Occipital lobe (tissue), 2 donors: ENCODE measurements around the gene RAD51B. TPM values are rescaled to one million over a fixed set of nuclear protein-coding genes. Genes with fewer than 3 reads are reported as not detected.

Experiments used
- DNase-seq: peaks from one replicate; lab custom pipeline; 2025; lab: John Stamatoyannopoulos, UW
- total RNA-seq: library from RNA; depleted of rRNA; stranded (reverse); fragments of >200 nt; gene quantifications from one replicate; pipeline ENCODE4 v1.2.3, GENCODE V29; 2014

Gene RAD51B
- total RNA-seq, 1 donor from 2014 or later, result 9.8 TPM

- peak; percentile 6 for DNase-seq
These were observed 656.9 kb downstream of the RAD51B start for GRCh38 chr14:68476212-68477109.

- DNase-seq, result no peak
These were observed 657.5 kb downstream of the RAD51B start for GRCh38 chr14:68477110-68477455.

GRCh38 chr14:68477461-68478085, 658.0 kb downstream of the RAD51B start:
- DNase-seq, result no peak

- DNase-seq, result no peak
These were observed 659.7 kb downstream of the RAD51B start for GRCh38 chr14:68479247-68479646.

DNA sequence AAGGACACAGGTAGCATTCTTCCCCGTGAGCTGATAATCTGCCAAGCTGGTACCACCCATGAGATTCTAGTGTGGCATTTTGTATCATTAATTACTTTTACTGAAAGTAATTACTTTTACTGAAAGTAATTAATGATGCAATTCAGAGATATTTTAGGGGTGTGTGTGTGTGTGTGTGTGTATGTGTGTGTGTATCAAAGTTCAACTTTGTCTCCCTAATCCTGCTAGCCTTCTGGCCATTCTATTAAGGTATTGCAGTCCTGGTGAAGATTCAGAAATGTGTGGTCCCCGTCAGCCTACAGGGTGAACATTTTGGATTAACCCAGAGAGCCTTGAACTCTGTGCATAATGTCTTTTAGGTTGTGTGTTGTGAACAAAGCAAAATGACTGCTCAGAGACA, 662.4 kb downstream of the RAD51B start:
- DNase-seq, result no peak

GRCh38 chr14:68482772-68483395, 663.3 kb downstream of the RAD51B start:
- DNase-seq, result no peak

DNA sequence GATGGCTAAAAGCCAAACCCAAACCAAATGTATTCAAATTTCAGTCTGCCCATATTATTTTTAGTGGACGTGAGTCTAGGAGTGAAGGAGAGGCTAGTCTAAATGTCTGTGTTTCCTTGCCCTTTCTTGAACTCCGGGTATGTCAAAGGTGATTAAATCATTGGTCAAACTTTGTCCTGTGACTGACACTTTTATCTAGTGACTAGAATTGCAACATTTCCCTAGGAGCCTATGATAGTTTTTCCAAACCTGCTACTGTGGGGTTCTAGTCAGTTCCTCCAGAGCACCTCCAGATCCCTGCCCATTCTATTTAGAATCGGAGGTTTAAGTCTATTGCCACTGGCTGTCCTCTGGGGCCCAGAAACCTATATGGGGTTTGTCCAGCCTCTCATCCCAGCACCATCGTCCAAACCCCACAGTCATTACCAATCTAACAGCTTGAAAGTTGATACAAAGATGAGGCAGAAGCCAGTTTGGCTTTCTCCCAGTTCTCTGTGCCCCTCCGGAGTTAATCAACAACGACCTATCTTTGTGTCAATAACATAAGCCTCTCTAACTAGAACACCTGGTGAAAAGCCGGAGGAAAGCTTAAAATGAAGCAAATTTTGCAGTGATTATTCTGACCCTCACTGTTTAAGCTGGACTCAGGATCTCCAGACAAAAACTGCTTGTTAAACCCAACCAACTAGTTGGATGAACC, 666.6 kb downstream of the RAD51B start:
- DNase-seq, result no peak

DNA sequence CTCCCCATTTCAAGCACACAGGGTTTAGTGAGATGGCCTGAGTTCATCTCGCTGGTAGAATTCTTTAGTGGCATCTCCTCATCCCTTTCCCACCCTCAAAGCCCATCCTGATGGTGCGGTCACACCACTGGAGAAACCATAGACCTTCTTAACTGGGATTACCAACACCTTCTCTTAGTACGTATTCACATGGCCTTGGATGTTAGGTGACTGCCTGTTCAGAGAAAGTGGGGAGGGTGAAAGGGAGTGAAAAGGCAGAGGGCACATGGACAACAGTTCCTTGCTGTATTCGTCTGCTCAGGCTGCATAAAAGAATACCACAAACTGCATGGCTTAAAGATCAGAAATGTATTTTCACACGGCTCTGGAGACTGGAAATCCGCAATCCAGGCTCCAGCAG, 667.2 kb downstream of the RAD51B start:
- DNase-seq, result no peak

DNA sequence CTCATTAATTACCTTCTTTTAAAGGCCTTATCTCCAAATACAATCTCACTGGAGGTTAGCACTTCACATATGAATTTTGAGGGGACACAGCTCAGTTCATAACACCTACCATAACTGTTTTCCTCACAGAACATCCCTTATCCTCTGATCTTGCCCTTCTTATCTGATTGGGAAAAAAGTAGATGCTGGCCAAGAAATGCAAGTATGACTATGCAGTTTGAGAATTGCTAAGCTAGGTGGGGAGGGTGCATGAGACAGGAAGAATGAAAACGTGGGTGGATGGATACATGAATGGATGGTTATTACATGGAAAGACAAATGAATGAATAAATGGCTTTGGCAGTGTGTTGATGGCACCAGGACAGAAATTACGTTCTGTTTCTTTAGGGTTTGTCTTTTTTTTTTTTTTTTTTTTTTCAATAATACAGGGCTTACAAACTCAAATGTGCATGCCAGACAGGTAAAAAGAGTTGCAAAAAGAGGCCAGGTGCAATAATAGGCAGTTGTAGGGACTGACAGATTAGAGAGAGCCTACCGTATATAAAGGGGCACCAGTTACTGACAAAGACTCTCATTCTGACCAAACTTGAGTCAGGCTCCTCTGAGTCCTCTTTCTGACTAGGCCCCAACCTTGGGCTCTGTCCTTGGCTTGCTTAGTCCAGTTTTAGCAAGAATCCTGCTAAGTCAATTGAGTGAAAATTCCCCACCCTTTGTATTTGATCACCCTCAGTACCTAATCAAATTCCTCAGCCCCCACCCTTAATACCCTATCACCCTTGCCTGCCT, 668.4 kb downstream of the RAD51B start:
- DNase-seq, result no peak

DNA sequence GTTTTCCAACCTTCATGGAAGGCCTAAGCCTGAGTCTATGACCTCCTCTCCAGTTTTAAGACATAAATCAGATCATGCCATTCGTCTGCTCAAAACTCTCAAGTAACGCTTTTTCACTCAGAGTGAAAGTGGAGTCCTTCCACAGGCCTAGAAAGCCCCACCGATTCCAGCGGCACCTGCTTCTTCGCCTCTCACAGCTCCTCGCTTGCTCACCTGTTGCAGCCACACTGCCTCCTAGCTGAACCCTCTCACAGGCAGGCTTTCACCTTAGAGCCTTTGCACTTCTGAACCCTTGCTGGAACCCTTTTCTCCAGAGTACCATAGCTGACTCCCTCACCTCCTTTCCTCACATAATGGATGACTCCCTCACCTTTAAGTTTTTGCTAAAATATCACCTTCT, 672.2 kb downstream of the RAD51B start:
- DNase-seq, result no peak

DNA sequence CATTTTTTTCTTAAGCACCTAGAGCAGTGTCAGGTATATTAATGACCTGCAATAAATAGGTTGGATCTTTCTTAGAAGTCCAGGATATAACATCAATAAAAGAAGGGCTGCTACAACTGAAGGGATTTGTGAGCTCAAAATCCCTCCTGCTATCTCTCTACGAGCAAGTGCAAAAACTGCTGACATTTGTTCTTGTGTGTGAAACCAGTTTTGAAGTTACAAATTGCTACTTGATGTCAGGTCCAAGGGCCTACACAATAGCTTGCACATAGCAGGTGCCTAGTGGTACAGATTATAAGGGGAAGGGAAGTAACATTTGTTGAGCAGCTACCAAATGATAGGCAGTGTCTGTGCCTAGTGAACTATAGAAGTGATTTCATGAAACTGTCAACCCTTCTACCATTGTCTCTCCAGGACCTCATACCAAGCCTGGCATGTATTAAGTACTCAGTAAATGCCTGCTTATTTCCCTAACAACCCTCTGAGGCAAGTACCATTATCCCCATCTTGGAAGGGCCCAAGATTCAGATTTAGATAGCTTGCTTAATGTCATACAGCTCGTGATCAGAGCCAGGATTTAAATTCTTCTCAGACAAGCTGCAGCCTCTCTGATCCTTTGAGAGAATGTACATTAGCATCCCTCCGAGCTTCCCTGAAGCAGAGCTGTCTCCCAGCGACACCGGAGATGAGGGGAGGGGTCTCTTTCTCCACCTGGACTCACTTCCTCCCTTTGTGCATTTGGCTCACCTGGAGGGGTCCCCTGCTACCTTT, 673.0 kb downstream of the RAD51B start:
- no peak for DNase-seq

- DNase-seq, result no peak
These were observed 673.8 kb downstream of the RAD51B start for GRCh38 chr14:68493152-68493911.

GRCh38 chr14:68495101-68496039, 675.8 kb downstream of the RAD51B start:
- no peak for DNase-seq

- no peak for DNase-seq
These were observed 677.4 kb downstream of the RAD51B start for GRCh38 chr14:68497011-68497410.

DNA sequence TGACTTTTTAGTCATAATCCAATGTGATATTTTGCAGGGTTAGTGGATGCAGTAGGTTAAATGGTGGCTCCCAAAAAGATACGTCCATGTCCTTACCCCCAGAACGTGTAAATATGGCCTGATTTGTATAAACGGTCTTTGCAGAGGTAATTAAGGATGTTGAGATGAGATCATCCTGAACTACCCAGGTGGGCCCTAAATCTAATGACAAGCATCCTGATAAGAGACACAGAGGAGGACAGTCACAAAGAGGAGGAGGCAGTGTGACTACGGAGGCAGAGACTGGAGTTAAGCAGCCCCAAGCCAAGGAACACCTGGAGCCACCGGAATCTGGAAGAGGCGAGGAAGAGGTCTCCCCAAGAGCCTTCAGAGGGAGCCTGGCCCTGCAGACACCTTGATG, 679.9 kb downstream of the RAD51B start:
- no peak for DNase-seq

DNA sequence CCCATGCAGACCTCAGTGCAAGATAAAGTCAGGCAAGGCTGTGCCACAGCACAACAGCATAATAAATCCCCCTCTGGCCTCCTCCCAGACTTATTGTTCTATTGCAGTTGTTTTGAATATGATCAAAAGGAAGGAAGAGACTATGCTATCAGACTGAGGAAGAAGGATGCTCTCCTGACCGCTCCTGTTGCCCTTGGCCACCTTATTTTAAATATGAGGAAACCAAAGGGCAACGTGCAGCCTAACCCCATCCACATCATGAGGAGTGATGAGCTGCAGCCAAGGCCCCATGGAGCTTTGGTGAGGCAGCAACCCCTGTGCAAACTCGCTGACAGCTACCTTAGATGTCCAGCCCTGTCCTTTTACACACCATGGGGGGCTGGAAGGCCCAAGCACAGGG, 681.6 kb downstream of the RAD51B start:
- no peak for DNase-seq

GRCh38 chr14:68501614-68502052, 682.1 kb downstream of the RAD51B start:
- DNase-seq, result no peak

DNA sequence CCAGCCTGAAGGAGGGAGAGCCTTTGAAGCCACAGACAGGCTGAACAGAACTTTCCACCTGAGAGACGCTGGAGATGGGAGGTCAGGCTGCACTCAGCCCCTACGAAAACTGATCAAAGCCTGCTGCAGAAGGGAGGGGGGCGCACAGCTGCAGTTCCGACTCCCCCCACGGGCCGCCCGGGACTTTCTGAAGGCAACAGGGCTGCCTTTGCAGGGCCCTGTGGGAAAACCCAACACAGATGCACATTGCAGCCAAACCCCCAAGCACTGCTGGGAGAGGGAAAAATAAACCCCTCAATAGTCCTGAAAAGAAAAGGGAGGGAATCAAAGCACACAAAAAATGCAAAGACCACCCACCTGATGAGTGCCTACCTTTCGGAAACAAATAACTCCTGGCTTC, 682.7 kb downstream of the RAD51B start:
- no peak for DNase-seq
